Measurements from ENCODE around the gene AK2. TPM values are rescaled to one million over a fixed set of nuclear protein-coding genes. Genes with fewer than 3 reads are reported as not detected.

Gene AK2
- total RNA-seq, 1 experiment from 2014 or later: 159 TPM

- Histone ChIP-seq H2BK15ac (ENCODE audit: low read depth, low read length) (no peak overlapping the region), H3K27me3 (ENCODE audit: insufficient read depth, low read length) (no peaks in the 10 kb centered on the region), H3K4ac (ENCODE audit: low read depth, low read length) (no peak overlapping the region), H2BK120ac (ENCODE audit: low read depth, low read length, poor library complexity, severe bottlenecking) (no peak overlapping the region), H3K56ac (ENCODE audit: insufficient read length, low read depth, low read length) (no peak overlapping the region), H4K91ac (ENCODE audit: insufficient read length, low read depth, low read length) (no peak overlapping the region), H3K18ac (ENCODE audit: insufficient read length, low read depth, low read length) (no peak overlapping the region), H3K79me2 (ENCODE audit: insufficient read depth, low read length) (no peaks in the 10 kb centered on the region), H2BK12ac (ENCODE audit: insufficient read length, low read depth, low read length) (no peak overlapping the region), H3K23ac (ENCODE audit: insufficient read length, low read depth, low read length) (no peak overlapping the region), H2AFZ (ENCODE audit: low read length) (no peak overlapping the region), H4K8ac (replicated peaks; ENCODE audit: insufficient read length, low read depth, low read length) (no peak overlapping the region), H2BK5ac (ENCODE audit: insufficient read length, low read length) (no peak overlapping the region), H3T11ph (ENCODE audit: low read length) (no peak overlapping the region), H2AK5ac (ENCODE audit: insufficient read length, low read length) (no peak overlapping the region), H3K9me3 (ENCODE audit: control insufficient read depth, low read depth, low read length) (no peaks in the 10 kb centered on the region), H3K14ac (ENCODE audit: insufficient read depth, low read length) (no peak overlapping the region), H4K20me1 (ENCODE audit: control insufficient read depth, insufficient read depth, insufficient read length) (no peaks in the 10 kb centered on the region), H3K4me1 (ENCODE audit: insufficient read depth, low read length) (peaks cover 9% of the 10 kb centered on the region; the same call in 1 of the 2 replicates), H3K79me1 (ENCODE audit: insufficient read depth, low read depth, low read length, poor library complexity, severe bottlenecking) (no peaks in the 10 kb centered on the region), H3K27ac (ENCODE audit: insufficient read length, low read depth, low read length) (no peak overlapping the region), H2BK20ac (ENCODE audit: low read depth, low read length, poor library complexity, severe bottlenecking) (no peak overlapping the region), H3K23me2 (ENCODE audit: insufficient read length, low read depth, low read length, poor library complexity, severe bottlenecking) (no peaks in the 10 kb centered on the region), H3K9ac (ENCODE audit: extremely low read depth, insufficient read length, low read length) (no peak overlapping the region), H4K5ac (ENCODE audit: insufficient read length, low read depth, low read length) (no peak overlapping the region), H3K4me2 (ENCODE audit: insufficient read depth, insufficient read length, low read length) (no peak overlapping the region)
- Mint-ChIP-seq H3K4me1 (peaks cover 35 to 37% of the 10 kb centered on the region in 2 experiments), H3K27me3 (ENCODE audit: low read depth) (peaks cover 59% of the 10 kb centered on the region), H3K27ac (no peak overlapping the region), H3K36me3 (ENCODE audit: insufficient read depth in 1 of 3, low read depth in 3 of 3) (peaks cover 6 to 11% (median 7%) of the 10 kb centered on the region in 3 experiments; a peak in 6 of 7 replicates), H3K4me3 (no peak overlapping the region), H3K9me3 (peaks cover 10 to 11% of the 10 kb centered on the region in 2 experiments)
- WGBS (ENCODE audit: extremely low coverage, insufficient read length, low lambda C conversion rate): no CpG with 5 or more reads among the region's 4 CpGs
- no peak for TF ChIP-seq CTCF (conservative IDR thresholded peaks at IDR 0.05)
- DNase-seq: no peak
Measured at GRCh38 chr1:32978854-32979253, 57.8 kb downstream of the AK2 start.
